NCI-H460 (cell line): ENCODE results near the gene MOG. TPM values are rescaled to one million over a fixed set of nuclear protein-coding genes. Genes with fewer than 3 reads are reported as not detected.

Experiments used
- small RNA-seq, 2 experiments: library from RNA; depleted of rRNA; stranded (forward); fragments of <200 nt; gene quantifications; one replicate each; pipeline ENCODE3, GENCODE V24; 2014
- total RNA-seq: library from RNA; depleted of rRNA; stranded (reverse); fragments of >200 nt; shearing (Covaris generic); gene quantifications from 2 replicates; pipeline ENCODE4 v1.2.3, GENCODE V29; 2014; rRNA removed

Gene MOG
- total RNA-seq, 1 experiment from 2014 or later = not detected

Small RNAs within 50 kb of the gene (small RNA-seq; reads per million reads assigned to genes)
- 0.06 to 0.12 reads per million in 2 experiments for gene SUMO2P1

Other genes with a start within 250 kb of the MOG start
- not detected in 2 replicates for gene OR12D1, start 242.2 kb upstream of the MOG start, total RNA-seq
- gene OR10C1, start 217.8 kb upstream of the MOG start, total RNA-seq = not detected in 2 replicates
- gene OR11A1, start 200.0 kb upstream of the MOG start, total RNA-seq = not detected in 2 replicates
- gene OR2H1, start 199.9 kb upstream of the MOG start, total RNA-seq = not detected in 2 replicates
- not detected in 2 replicates for gene MAS1L, start 169.1 kb upstream of the MOG start, total RNA-seq
- not detected in 2 replicates for gene UBD, start 97.4 kb upstream of the MOG start, total RNA-seq
- gene OR2H2, start 72.0 kb upstream of the MOG start, total RNA-seq = not detected in 2 replicates
- gene GABBR1, start 23.9 kb upstream of the MOG start, total RNA-seq = 5.7 and 6.1 TPM in 2 replicates
- not detected in 2 replicates for gene ZFP57, start 24.1 kb downstream of the MOG start, total RNA-seq
- gene HLA-F, start 66.3 kb downstream of the MOG start, total RNA-seq = 17.7 and 18.5 TPM in 2 replicates
- gene HLA-G, start 170.7 kb downstream of the MOG start, total RNA-seq = not detected in 2 replicates